Heart left ventricle (tissue), 13 donors: ENCODE measurements around the gene PTPRM.

Experiments
- CTCF ChIP-seq, 12 donors: fragments of 200-600 bp; sonication (generic) in 4 of 12; IDR thresholded peaks; one replicate each; pipeline versions ENCODE4 v1.5.0 to v1.8.0; 2018 to 2022; ENCODE audit warnings: antibody characterized with exemption in 12 of 12, mild to moderate bottlenecking in 5 of 12
- POLR2A ChIP-seq, 2 donors: fragments of 450-650 bp; IDR thresholded peaks; one replicate each; pipeline ENCODE4 v1.6.1; 2017; ENCODE audit warnings: antibody characterized with exemption in 2 of 2, mild to moderate bottlenecking in 2 of 2, moderate library complexity in 2 of 2
- donor health status: ischemic (EF 13 %, LVEDD 7.1; RV severe dilation, severe dysfunction).
- donor health status: DM: no; HTN: yes; CAD: no.
- donor health status: DM: no; HTN: no; CAD: no.
- donor health status: ischemic (EF 25% LVEDD 6.9; RV normal size, moderate dysfunction).
- donor health status: ischemic (EF 25% LVEDD 5.7; RV mildly dilated, moderate dysfunction).
- donor health status: ischemic (EF 35%, LVEDD 5.7; RV mildly dilated, moderate dysfunction).
- donor health status: nonischemic (EF 11% LVEDD 7.7; RV severe dilation, severe dysfunction).
- donor health status: DM: yes; HTN: yes; CAD: no.
- donor health status: PGD.
- donor health status: ischemic (EF 29% LVEDD 5.4; RV normal size, mild dysfunction).
- donor health status: nonischemic (EF 23%, LVEDD 6.1; RV moderate dilation, normal function).

- peak in 9 of 12 donors; percentile 14 to 53 (median 28) for TF ChIP-seq CTCF (IDR thresholded peaks at IDR 0.05)
- no peak for TF ChIP-seq POLR2A (IDR thresholded peaks at IDR 0.05)
Observed at GRCh38 chr18:7568426-7568825, 1.3 kb downstream of the PTPRM start.
